Pons (tissue), 1 donor: ENCODE results near the gene PDE4B.

Source experiments
- DNase-seq: peaks from one replicate; pipeline ENCODE4 v3.0.0-alpha.2; 2016; ENCODE audit warnings: low spot score

The PDE4B gene

DNA sequence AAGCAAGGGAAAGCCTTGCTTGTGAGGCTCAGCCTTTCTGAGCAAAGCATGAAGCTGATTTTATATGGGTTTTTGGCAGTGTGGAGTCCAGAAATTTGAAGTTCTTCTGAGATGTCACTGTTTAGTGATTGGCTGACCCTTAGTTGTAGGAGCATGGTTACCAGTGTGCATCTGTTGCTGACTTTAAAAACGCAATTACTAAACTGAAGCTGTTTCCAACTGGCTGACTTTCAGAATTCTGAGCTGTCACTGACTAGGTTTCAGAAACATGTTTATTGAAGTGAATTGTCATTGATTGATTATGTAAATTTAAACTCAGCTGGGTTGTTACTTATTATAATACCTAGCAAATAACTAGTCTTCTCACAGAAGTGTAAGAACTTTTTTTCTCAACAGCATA, 89.4 kb downstream of the PDE4B start:
- no peak for DNase-seq

DNA sequence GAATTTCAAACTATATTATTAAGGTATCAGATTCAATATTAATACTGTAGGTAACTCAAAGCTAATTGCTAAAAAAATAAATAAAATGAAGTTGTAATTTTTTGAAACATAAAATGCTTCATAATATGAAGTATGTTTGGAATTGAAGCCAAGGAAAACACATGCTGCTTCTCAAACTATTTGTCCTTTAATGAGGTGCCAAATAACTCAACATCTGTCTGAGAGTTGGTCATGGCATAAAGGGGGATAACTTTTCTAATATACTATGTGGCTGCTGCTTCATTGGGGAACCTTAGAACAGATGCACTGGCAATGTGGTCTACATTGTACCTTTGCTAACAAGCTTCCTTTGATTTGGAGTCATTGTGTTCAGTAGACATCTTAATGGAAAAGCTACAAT, 96.7 kb downstream of the PDE4B start:
- no peak for DNase-seq

DNA sequence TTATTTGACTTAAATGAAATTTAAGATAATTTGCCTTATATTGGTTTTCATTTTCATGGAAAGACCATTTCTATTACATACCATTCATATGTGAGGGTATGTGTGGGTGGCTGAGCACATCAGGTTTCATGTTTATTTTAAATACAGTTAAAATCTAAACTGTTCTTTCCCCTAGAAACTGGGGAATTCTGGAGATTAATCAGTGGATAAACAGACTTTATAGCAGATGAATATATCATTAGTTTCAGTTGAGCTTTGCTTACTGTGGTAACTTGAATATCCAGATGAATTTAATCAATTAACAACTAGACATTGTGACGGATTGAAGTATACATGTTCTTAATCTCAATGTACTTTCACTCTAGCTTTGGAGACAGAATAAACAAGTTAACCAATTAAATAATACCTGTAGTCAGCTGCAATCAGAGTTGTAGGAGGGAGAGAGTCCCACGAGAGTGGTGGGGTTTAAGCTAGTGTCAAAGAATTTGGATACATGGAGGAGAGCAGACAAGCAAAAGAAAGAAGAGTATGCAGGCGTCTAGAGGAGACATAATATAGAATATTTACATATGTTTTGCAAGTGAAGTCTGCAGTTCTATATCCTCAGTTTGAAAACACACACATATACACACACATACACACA, 97.6 kb downstream of the PDE4B start:
- DNase-seq: no peak

DNA sequence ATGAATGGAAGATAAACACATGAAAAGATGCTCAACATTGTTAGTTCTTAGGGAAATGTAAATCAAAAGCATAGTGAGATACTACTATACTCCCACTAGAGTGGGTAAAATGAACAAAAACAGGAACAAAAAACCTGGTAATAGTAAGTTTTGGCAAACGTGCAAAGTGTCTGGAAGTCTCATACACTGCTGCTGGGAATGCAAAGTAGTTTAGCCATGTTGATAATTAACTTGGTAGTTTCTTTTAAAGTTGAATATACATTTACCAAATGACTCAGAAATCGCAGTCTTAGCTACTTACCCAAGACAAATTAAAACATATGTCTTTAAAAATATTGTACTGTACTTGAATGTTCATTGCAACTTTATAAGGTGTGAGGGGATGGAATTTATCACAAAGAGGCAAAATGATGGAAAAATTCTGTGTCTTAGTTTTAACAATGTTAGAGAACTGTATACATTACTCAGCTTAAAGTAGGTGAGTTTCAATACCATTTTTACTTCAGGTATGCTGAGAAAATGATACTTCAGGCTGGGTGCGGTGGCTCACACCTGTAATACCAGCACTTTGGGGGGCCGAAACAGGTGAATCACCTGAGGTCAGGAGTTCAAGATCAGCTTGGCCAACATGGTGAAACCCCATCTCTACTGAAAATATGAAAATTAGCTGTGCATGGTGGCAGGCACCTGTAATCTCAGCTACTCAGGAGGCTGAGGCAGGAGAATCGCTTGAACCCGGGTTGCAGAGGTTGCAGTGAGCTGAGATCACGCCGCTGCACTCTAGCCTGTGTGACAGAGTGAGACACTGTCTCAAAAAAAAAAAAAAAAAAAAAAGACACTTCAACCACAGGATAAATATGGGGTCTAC, 102.3 kb downstream of the PDE4B start:
- DNase-seq: no peak

DNA sequence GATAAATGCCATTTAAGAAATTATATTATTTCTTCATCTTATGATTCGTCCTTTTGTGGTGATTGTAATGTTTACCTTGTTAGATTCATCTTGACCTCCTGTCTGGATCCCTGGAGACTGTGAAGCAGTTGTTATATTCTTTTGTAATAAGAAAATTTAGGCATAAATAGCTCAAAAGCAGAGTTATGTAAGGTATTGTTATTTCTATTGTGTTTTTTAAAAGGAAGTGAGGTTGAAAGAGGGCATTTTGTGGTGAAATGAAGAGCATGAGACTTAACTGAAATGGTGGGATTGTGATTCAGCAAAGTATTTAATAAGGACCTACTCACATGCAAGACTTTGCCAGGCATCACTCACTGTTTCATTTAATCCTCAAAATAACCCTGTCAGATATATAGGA, 104.0 kb downstream of the PDE4B start:
- no peak for DNase-seq

DNA sequence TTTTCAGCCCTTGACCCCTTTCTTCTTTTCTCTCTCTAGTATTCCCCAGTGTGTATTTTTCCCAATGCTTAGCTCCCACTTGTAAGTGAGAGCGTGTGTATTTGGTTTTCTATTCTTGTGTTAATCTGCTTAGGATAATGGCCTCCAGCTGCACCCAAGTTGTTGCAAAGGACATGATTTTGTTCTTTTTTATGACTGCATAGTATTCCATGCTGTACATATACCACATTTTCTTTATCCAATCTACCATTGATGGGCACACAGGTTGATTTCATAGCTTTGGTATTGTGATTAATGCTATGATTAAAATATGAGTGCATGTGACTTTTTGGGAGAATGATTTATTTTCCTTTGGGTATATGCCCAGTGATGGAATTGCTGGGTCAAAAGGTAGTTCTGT, 104.8 kb downstream of the PDE4B start:
- DNase-seq: no peak

DNA sequence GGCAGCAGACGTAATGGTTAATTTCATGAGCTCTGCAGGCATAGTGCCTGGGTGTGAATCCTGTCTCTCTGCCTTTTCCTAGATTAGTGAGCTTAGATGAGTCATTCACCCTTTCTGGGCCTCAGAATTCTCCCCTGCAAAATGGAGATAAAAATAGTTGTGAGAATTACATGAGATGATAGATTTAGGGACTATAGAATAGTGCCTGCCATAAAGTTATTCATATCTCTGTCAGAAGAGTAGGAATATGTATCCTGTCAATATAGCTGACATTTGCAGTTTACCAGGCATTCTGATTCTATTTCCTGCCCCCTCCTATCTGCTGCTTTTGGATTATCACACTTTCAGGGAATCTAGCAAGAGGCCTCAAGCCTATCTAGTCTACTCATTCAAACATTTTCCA, 112.0 kb downstream of the PDE4B start:
- DNase-seq: no peak

DNA sequence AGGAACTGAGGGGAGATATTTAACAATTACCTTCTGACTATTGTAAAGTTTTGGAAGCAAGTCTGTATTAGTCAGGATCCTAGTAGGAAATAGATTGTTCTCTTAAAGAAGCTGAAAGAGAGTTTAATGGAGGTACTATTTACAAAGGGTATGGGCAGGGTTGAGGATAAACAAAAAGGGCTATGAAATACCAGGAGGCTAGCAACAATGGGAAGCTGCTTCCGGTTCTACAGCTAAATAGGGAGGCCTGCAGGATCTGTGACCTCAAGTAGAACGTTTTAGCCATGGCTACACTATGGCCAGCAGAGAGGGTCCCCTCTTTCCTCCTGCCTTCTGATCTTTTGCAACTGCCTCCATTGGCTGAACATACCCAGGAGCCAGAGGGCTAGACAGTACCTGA, 117.7 kb downstream of the PDE4B start:
- no peak for DNase-seq

DNA sequence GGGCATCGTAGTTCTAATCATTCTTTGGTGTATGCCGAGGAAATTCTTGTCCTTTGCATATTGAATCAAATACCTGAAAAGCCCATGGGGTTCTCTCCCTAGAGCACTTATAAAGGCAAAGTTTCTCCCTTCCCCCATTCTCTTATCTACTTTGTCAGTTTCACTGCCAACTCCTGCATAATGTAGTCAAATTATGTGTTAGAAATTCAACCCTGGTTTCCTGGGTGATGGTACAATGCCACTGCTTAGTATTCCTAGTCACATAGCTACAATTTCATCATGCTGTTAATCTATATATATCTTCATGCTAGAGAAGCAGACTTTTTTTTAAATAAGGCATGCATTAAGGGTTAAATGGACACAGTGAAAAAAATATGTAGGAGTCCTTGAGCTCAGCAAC, 119.0 kb downstream of the PDE4B start:
- DNase-seq: no peak

DNA sequence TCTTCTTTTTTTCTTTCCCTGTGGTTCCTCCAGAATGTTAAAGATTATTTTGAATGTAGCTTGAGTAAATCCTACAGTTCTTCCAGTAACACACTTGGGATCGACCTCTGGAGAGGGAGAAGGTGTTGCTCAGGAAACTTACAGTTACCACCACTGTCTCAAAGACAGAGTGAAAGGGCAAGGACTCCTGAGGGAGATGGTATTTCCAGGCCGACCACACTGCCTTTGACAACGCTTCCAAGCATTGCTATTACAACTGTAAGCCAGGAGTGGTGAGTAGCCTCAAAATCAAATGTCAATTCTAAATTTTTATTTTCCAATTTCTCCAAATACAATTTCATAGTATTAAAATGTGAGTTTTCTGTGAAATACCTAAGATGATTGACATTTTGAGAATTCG, 125.9 kb downstream of the PDE4B start:
- DNase-seq: no peak

DNA sequence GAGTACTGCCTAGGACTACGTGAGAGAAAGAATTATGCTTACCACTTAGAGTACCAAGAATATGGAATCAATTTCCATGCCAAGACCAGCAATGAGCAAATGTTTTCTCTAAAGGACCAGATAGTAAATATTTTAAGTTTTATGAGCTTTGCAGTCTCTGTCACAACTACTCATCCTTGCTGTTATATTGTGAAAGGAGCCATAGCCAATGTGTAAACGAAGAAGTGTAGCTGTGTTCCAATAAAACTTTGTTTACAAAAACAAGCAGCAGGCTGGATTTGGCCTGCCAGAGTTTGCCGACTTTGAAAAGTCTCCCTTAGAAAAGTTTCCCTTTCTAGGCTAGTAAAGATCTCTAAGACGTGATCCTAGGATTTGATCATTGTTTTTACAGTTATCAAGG, 128.8 kb downstream of the PDE4B start:
- no peak for DNase-seq

DNA sequence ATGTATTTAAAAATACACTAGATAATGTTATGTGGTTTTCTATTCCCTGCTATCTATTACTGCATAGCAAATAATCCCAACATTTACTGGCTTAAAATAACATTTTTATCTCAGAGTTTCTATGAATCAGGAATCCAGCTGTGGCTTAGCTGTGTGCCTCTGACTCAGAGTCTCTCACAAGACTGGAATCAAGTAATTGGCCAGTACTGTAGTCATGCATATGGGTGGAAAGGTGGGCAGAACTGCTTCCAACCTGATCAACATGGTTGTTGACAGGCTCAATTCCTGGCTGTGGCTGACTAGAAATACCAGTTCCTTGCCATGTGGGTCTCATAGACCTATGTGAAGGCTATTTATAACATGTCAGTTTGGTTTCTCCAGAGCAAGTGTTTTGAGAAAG, 131.8 kb downstream of the PDE4B start:
- no peak for DNase-seq

DNA sequence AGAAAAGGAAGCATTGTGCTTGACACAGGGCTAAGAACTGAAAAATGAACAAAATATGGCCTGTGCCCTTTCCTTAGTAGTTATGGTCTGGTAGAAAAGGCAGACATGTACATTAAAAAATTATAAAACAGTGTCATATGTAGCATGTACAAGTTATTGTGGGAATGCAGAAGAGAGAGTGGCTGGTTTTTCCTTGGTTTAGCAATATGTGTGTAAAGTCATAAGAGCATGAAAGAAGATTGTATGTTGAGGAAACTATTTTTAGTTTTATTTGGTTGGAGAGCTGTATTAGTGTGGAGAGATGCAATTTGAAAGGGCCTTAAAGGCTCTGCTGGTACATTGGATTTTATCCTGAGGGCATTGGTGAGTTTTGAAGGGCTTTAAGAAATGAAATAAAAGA, 145.8 kb downstream of the PDE4B start:
- no peak for DNase-seq

DNA sequence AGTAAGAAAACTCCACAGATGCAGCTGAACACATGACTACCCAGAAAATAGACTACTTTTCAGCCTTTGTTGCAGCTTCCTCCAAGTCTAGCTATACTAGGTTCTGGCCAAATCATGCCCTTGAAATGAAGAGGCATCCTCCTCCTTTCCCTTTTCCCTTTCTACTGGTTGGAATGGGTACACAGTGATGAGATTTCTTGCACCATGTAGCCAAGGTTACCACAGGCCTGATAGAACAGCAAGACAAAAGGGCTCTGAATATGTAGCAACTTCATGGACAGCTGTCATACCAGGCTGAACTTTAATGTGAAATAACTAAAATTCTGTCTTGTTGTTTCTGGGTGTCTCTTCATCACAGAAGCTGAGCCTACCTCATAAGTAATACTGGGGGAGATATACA, 146.5 kb downstream of the PDE4B start:
- peak; percentile 40 for DNase-seq

DNA sequence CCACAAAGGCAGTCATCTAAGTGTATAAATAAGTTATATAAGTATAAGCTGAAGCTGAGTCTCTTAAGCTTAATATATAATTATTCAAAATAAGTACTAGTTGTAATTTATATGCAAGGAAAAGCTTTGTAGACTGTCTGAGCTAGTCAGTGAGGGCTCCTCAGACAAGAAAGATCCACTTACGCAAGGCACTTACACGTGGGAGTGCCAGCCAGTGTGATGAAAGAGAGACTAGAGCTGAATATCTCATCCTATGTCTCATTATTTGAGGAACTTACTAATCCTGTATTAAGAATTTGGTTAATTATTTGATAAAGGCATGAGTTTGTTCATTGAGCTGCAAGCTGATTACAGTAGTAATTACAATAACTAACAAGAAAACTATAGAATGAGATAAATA, 146.9 kb downstream of the PDE4B start:
- peak; percentile 50 for DNase-seq

DNA sequence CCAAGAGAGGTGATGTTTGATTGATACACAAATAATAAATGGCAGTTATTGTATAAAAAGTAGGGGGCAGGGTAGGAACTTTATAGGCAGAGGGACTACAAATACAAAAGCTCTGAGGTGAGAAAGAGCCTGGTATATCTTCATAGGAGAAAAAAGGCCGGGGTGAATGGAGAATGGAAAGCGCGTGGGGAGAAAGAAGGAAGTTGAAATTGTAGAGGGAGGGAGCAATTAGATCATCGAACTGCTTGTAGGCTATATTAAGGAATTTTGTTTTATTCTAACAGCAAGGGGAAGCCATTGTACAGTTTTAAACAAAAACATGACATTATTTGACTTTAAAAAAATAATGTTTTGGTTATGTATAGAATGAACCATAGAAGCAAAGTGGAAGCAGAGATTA, 147.4 kb downstream of the PDE4B start:
- peak; percentile 5 for DNase-seq

DNA sequence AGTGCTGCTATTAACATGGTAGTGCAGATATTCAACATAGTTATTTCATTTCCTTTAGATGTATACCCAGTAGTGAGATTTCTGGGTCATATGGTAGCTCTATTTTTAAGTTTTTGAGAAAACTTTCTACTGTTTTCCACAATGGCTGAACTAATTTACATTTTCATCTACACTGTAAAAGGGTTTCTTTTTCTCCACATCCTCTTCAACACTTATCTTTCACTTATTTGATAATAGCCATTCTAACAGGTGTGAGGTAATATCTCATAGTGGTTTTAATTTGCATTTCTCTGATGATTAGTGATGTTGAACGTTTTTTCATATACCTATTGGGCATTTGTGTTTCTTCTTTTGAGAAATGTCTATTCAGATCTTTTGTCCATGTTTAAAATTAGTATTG, 149.8 kb downstream of the PDE4B start:
- DNase-seq: no peak

DNA sequence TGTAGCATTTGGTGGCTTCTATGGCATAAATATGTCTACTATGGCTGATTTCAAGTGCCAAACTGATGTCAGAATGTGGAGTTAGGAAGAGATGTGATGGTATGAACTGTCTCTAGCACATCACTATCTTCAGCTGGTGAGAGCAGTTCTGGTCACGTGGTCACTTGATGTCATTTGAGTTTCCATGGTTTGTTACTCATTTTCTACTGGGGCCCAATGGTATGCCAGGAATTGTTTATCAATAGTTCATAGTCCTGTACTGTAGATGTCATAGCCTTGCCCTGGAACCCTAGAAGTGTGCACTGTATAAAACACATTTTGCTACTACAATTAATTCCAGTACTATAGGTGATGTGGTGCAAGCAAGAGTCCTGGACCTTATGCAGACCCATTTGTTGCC, 153.7 kb downstream of the PDE4B start:
- no peak for DNase-seq

DNA sequence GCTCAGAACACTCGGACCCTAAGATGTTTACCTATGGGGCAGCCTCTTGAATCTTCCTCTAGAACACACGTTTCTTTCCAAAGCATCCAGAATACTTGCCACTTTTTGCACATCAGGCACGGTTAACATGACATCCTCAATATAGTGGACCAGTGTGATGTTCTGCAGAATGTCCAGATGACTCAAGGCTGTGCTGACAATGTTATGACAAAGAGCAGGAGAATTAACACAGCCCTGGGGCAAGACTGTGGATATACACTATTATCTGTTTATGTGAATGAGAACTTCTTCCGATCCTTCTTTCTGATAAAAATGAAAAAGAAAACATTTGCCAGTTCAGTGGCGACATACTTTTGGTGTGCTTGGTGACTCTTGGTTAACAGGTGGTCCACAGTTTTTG, 154.3 kb downstream of the PDE4B start:
- no peak for DNase-seq

DNA sequence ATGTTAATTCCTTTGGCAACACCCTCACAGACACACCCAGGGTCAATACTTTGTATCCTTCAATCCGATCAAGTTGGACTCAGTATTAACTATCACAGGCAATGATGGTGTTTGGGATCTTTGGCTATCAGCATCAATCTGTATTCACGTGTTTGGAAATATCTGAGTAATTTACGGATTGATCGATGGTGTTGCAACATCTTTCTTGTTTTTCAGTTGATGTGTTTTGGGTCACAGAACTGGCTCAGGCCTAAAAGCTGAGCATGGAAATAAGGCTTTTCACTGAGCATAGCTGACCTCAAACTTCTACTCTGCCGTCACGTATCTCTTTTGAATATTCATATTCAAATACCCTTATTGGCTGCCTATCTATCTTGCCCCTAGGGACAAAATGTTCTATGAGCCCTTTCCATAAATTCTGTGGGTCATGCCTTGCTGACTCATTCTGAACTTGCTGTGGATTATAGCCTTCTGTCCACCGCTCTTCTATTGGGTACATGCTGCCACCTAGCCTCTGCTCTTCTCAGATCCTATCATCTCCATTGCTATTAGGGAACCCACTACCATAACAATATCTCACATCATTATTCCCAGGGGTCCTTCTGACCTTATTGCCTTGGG, 156.0 kb downstream of the PDE4B start:
- peak; percentile 79 for DNase-seq

DNA sequence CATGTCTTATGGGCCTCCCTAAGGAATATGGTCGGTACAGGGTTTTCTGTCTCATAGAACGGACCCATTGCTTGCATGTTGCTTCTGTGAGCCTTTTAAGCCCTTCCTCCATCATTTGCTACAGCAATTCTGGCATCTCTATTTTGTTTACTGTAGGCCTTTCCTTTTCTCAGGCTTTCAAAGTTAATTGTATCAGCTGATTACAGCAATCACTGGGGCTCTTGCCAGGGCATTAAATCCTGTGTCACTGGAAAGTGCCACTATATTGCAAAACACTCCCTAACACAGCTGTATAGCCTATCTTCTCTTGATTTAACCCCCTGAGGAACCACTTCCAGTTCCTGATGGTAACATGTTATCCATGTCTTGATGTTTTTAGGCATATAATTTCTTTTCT, 156.5 kb downstream of the PDE4B start:
- no peak for DNase-seq

DNA sequence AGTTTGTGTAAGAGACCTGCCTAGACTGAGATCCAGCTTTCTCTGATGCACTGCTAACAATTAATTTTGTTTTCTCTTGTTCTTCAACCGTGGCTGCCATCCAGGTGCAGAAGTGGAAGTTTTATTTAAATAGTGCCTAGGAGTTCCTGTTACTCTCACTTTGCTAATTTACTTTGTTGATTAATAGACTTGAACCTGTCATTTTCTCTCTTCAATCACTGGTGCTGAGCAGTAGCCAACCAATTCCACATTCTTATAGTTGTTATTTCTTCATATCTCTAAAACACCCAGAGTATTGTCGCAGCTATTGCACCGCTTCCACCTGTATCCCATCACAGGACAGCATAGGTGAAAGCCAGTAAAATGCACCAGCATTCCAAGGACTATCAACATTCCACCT, 157.2 kb downstream of the PDE4B start:
- no peak for DNase-seq

DNA sequence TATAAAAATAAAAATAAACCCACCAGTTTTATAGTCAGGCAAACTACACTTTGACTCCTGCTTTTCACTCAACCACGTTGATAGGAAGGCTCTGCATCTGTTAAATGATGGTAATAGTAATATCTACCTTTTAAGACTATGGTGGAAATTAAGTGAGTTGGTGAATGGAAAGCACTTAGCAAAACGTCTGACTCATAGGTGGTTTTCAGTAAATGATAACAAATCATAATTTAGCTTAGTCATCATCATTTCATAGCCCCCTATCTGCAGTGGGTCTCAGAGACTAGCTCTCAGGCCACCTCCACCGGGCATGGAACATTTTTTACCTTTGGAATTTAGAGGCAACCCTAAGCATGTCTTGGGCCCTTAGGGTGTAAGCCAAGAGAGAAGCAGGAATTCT, 160.0 kb downstream of the PDE4B start:
- no peak for DNase-seq
